B cell (primary cell): ENCODE results near the gene CBX2. TPM values are rescaled to one million over a fixed set of nuclear protein-coding genes. Genes with fewer than 3 reads are reported as not detected.

Experiments used
- ATAC-seq: fragments of 200-7000 bp; cut with Tn5 transposase; one replicate; pipeline ENCODE4 v1.10.0; 2021; ENCODE audit warnings: low read depth, mild to moderate bottlenecking, moderate number of reproducible peaks, moderate library complexity
- CTCF ChIA-PET: fragments of 350-600 bp; sonication (Branson Sonifier 250); formaldehyde crosslinking; loops from one replicate; lab custom pipeline; 2021; ENCODE audit warnings: antibody characterized with exemption, inconsistent platforms; lab: Charles Lee
- POLR2A ChIA-PET: fragments of 350-600 bp; sonication (Branson Sonifier 250); formaldehyde crosslinking; loops from one replicate; lab custom pipeline; 2021; ENCODE audit warnings: antibody characterized with exemption; lab: Charles Lee
- DNase-seq: peaks from one replicate; pipeline ENCODE4 v3.0.0; 2013
- H2AFZ ChIP-seq: 2 replicates; pipeline ENCODE4 v1.6.1; 2012; ENCODE audit warnings: mild to moderate bottlenecking, low read depth, low read length; ENCODE audit not compliant: insufficient read depth, poor library complexity, severe bottlenecking
- H3K27ac ChIP-seq, 2 donors: 1 replicate in 1 of 2; 2 replicates in 1 of 2; pipeline ENCODE4 v1.5.1; 2012 to 2013; ENCODE audit warnings: low read length in 2 of 2, mild to moderate bottlenecking in 2 of 2, moderate library complexity in 1 of 2
- H3K27me3 ChIP-seq, 4 experiments: fragments of 200-600 bp in 1 of 4; sonication (generic) in 1 of 4; replicated peaks in 1 of 4; 1 replicate in 2 of 4; 2 replicates in 2 of 4; pipeline versions ENCODE4 v1.6.1 to v1.7.0; 2013 to 2016; ENCODE audit warnings: low read length in 3 of 4, mild to moderate bottlenecking in 2 of 4, mixed read lengths in 1 of 4, moderate library complexity in 1 of 4; ENCODE audit not compliant: insufficient read depth in 4 of 4, control insufficient read depth in 3 of 4; ENCODE audit errors: control extremely low read depth in 1 of 4
- H3K36me3 ChIP-seq, 2 experiments: replicated peaks in 1 of 2; 1 replicate in 1 of 2; 2 replicates in 1 of 2; pipeline versions ENCODE4 v1.6.1 to v1.7.1; 2013; ENCODE audit warnings: low read length in 1 of 2; ENCODE audit not compliant: insufficient read depth in 2 of 2, control insufficient read depth in 1 of 2; ENCODE audit errors: control extremely low read depth in 1 of 2, extremely low read depth in 1 of 2
- H3K4me1 ChIP-seq, 2 donors: fragments of 200-600 bp in 1 of 2; sonication (generic) in 1 of 2; 1 replicate in 1 of 2; 2 replicates in 1 of 2; pipeline versions ENCODE4 v1.5.1 to v1.6.1; 2013 to 2017; ENCODE audit warnings: low read length in 2 of 2; ENCODE audit not compliant: control insufficient read depth in 2 of 2, insufficient read depth in 2 of 2
- H3K4me2 ChIP-seq: replicated peaks from 2 replicates; pipeline ENCODE3; 2012; ENCODE audit warnings: mild to moderate bottlenecking, low read depth, low read length; ENCODE audit not compliant: poor library complexity, severe bottlenecking
- H3K4me3 ChIP-seq, 5 experiments: fragments of 200-600 bp in 1 of 5; sonication (generic) in 1 of 5; 1 replicate in 3 of 5; 2 replicates in 2 of 5; pipeline versions ENCODE4 v1.5.1 to v1.7.0; 2011 to 2016; ENCODE audit warnings: low read length in 4 of 5, mild to moderate bottlenecking in 4 of 5, low read depth in 2 of 5, control low read depth in 1 of 5, moderate library complexity in 1 of 5; ENCODE audit not compliant: insufficient read depth in 1 of 5; ENCODE audit errors: control extremely low read depth in 1 of 5, extremely low read depth in 1 of 5
- H3K79me2 ChIP-seq: fragments of 200-600 bp; sonication (generic); one replicate; pipeline ENCODE4 v1.6.0; 2016; ENCODE audit warnings: low read length; ENCODE audit not compliant: control insufficient read depth, insufficient read depth
- H3K9ac ChIP-seq: fragments of 200-600 bp; sonication (generic); 2 replicates; pipeline ENCODE4 v1.6.1; 2017; ENCODE audit warnings: mild to moderate bottlenecking, low read length, moderate library complexity
- H3K9me3 ChIP-seq, 3 donors: one replicate each; pipeline versions ENCODE4 v1.6.1 to v1.7.1; 2013; ENCODE audit warnings: low read length in 2 of 3; ENCODE audit not compliant: control insufficient read depth in 2 of 3, insufficient read depth in 1 of 3; ENCODE audit errors: control extremely low read depth in 1 of 3
- H4K20me1 ChIP-seq: 2 replicates; pipeline ENCODE4 v1.6.0; 2012; ENCODE audit warnings: mild to moderate bottlenecking, low read length; ENCODE audit not compliant: insufficient read depth, control insufficient read depth, poor library complexity, severe bottlenecking
- H3K27ac Mint-ChIP-seq: one replicate; pipeline ENCODE4 v1.8.0; 2021; ENCODE audit warnings: mixed read lengths
- H3K27me3 Mint-ChIP-seq: one replicate; pipeline ENCODE4 v1.8.0; 2021; ENCODE audit warnings: mixed read lengths
- H3K4me1 Mint-ChIP-seq: one replicate; pipeline ENCODE4 v1.8.0; 2021; ENCODE audit warnings: mixed read lengths
- H3K4me3 Mint-ChIP-seq: one replicate; pipeline ENCODE4 v1.8.0; 2021; ENCODE audit warnings: mixed read lengths
- H3K9me3 Mint-ChIP-seq: one replicate; pipeline ENCODE4 v1.8.0; 2022; ENCODE audit warnings: mixed read lengths; ENCODE audit not compliant: insufficient read depth
- EZH2 ChIP-seq: IDR thresholded peaks from 2 replicates; pipeline ENCODE4 v1.6.1; 2012; ENCODE audit warnings: borderline replicate concordance, low read depth, mild to moderate bottlenecking, moderate library complexity, low read length; ENCODE audit not compliant: insufficient read depth, poor library complexity, severe bottlenecking
- WGBS: methylation state at CpG from one replicate; pipeline ENCODE4 v1.1.5; 2013; ENCODE audit warnings: missing lambda C conversion rate; ENCODE audit not compliant: insufficient coverage; 5-methylcytosine and 5-hydroxymethylcytosine counted together
- intact Hi-C: fragments of 100-400 bp; cut with micrococcal nuclease; formaldehyde crosslinking; loops from one replicate; pipeline ENCODE4 v1.10.0; 2022
- polyA plus RNA-seq: library from polyadenylated mRNA; depleted of rRNA; stranded (reverse); fragments of >200 nt; gene quantifications from 2 replicates; pipeline ENCODE4 v1.2.3, GENCODE V29; 2012
- total RNA-seq, 2 donors: library from RNA; stranded (reverse); fragments of 120-200 nt in 1 of 2; gene quantifications; 1 replicate in 1 of 2; 2 replicates in 1 of 2; pipeline versions ENCODE4 v1.2.3 to v1.2.4, GENCODE V29; 2013 to 2022
- TF ChIP-seq, protein P1 (sequence below): fragments of 200-600 bp; IDR thresholded peaks from one replicate; pipeline ENCODE4 v1.8.0; 2022; ENCODE audit warnings: antibody characterized with exemption, mild to moderate bottlenecking

The CBX2 gene
- total and polyA plus RNA-seq, 2 donors (not counting 1 experiment from before 2014, with no cell fraction given): 0.10 to 0.47 TPM

DNA sequence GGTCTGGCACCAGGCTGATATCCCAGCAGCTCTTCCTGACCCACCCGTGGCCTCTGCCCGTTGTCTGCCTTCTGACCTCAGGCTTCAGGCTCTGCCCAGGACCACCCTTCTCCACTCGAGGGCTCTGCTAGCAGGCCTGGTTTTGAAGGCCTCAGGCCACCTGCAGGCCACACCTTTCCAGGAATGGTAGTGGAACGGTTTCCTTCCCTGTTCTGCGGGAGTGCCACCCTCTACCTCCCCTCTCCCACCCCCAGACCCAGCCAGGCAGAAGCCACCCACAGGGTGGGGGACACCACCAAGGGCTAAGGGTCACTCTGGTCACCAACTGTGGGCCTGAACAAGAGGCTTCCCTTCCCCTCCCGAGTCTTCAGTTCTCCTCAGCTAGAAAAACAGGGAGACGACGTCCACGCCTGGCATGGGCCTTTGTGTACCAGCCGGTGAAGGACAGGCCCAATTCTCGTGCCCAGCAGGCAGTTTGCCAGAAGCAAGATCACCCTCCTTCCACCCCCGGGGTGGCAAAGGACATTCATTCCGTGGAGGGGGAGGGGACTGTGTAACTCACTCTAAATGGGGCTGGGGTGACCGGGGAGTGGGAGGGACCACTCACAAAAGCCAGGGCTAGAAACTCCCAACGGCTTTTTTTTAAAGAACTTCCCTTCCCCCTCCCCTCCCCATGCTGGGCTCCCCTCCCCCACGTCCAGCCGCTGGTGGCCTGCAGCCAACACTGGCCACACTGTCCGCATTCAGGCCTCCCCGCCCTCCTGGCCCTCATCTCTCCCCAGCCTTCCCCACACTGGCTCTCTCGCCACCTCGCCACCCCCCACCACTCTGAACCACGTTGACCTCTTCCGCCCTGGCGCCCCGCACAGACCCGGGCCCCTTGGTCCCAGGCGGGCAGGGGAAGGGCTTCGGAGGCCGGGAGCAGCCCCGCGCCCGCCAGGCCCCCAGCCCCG lies 53.6 kb downstream of the CBX2 start:
- Histone ChIP-seq H3K4me1 (peaks cover 10 to 39% of the 10 kb centered on the region in 2 donors), H3K9me3 (peaks cover 0 to 6% (median 0%) of the 10 kb centered on the region in 3 donors), H3K36me3 (peaks cover 0 to 33% of the 10 kb centered on the region in 2 experiments), H3K27ac (no peak overlapping the region), H3K9ac (no peak overlapping the region), H4K20me1 (peaks cover 62% of the 10 kb centered on the region), H3K27me3 (peaks cover 0 to 5% (median 0%) of the 10 kb centered on the region in 4 experiments), H2AFZ (no peak overlapping the region), H3K4me2 (no peak overlapping the region), H3K4me3 (no peak overlapping the region), H3K79me2 (peaks cover 27% of the 10 kb centered on the region)
- Mint-ChIP-seq H3K27me3 (peaks cover 8% of the 10 kb centered on the region), H3K4me3 (no peak overlapping the region), H3K4me1 (peaks cover 24% of the 10 kb centered on the region), H3K9me3 (no peaks in the 10 kb centered on the region), H3K27ac (no peak overlapping the region)
- TF ChIP-seq, protein P1, sequence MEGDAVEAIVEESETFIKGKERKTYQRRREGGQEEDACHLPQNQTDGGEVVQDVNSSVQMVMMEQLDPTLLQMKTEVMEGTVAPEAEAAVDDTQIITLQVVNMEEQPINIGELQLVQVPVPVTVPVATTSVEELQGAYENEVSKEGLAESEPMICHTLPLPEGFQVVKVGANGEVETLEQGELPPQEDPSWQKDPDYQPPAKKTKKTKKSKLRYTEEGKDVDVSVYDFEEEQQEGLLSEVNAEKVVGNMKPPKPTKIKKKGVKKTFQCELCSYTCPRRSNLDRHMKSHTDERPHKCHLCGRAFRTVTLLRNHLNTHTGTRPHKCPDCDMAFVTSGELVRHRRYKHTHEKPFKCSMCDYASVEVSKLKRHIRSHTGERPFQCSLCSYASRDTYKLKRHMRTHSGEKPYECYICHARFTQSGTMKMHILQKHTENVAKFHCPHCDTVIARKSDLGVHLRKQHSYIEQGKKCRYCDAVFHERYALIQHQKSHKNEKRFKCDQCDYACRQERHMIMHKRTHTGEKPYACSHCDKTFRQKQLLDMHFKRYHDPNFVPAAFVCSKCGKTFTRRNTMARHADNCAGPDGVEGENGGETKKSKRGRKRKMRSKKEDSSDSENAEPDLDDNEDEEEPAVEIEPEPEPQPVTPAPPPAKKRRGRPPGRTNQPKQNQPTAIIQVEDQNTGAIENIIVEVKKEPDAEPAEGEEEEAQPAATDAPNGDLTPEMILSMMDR: no peak
- TF ChIP-seq EZH2: no peak
- ChIA-PET POLR2A (no interaction called here), CTCF (no interaction called here)
- intact Hi-C loops: loop anchor here (10.0 kb wide), 1 partner anchor 1697 kb away; the partner anchor contains the start of gene TMC8
- ATAC-seq: no peak
- WGBS: 68% methylated on average over 26 of the region's 33 CpGs
- no peak for DNase-seq
